ENCODE measurements around the gene MTFP1.

Gene MTFP1

DNA sequence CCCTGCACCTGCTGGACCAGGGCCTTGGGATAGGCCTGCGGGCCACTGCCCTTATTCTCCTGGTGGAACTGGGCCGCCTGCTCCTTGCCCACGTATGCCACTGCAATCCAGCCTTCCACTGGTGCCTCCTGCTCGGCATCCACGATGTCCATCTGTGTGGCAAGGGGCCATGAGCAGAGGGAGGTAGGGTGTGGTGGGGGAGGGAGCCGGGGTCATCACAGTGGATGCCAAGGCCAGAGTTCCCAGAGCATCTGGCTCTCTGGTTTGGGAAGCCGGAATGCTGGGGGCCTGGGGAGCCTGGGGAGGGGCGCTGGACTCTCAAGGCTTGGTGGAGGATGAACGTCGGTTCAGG is 39.0 kb upstream of the MTFP1 start:
- peak overlapping the region; percentile 50 for H3K4me3 ChIP-seq (ENCODE audit: low read depth, low read length)
- in situ Hi-C loops (cut with HindIII; ENCODE audit: low sequenced_read_pairs), result no loop called here
- TF ChIP-seq, protein P1, sequence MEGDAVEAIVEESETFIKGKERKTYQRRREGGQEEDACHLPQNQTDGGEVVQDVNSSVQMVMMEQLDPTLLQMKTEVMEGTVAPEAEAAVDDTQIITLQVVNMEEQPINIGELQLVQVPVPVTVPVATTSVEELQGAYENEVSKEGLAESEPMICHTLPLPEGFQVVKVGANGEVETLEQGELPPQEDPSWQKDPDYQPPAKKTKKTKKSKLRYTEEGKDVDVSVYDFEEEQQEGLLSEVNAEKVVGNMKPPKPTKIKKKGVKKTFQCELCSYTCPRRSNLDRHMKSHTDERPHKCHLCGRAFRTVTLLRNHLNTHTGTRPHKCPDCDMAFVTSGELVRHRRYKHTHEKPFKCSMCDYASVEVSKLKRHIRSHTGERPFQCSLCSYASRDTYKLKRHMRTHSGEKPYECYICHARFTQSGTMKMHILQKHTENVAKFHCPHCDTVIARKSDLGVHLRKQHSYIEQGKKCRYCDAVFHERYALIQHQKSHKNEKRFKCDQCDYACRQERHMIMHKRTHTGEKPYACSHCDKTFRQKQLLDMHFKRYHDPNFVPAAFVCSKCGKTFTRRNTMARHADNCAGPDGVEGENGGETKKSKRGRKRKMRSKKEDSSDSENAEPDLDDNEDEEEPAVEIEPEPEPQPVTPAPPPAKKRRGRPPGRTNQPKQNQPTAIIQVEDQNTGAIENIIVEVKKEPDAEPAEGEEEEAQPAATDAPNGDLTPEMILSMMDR (IDR thresholded peaks at IDR 0.05; ENCODE audit: low read depth, low read length, missing control alignments), result no peak
- DNase-seq (ENCODE audit: low read depth), result no peak

- H3K4me3 ChIP-seq (ENCODE audit: low read depth, low read length), result peak within 1 kb of the TSS; percentile 50
- TF ChIP-seq, protein P1 (IDR thresholded peaks at IDR 0.05; ENCODE audit: low read depth, low read length, missing control alignments), result peak; percentile 72
- in situ Hi-C loops (cut with HindIII; ENCODE audit: low sequenced_read_pairs), result no loop called here
- DNase-seq (ENCODE audit: low read depth), result peak; percentile 35
Measured at GRCh38 chr22:30386960-30387827, 38.4 kb upstream of the MTFP1 start, which contains the start of gene RNF215. Gene RNF215, minus strand, starts transcription at chr22:30387411. Its CDS starts 98 bp downstream, at chr22:30387313.

DNA sequence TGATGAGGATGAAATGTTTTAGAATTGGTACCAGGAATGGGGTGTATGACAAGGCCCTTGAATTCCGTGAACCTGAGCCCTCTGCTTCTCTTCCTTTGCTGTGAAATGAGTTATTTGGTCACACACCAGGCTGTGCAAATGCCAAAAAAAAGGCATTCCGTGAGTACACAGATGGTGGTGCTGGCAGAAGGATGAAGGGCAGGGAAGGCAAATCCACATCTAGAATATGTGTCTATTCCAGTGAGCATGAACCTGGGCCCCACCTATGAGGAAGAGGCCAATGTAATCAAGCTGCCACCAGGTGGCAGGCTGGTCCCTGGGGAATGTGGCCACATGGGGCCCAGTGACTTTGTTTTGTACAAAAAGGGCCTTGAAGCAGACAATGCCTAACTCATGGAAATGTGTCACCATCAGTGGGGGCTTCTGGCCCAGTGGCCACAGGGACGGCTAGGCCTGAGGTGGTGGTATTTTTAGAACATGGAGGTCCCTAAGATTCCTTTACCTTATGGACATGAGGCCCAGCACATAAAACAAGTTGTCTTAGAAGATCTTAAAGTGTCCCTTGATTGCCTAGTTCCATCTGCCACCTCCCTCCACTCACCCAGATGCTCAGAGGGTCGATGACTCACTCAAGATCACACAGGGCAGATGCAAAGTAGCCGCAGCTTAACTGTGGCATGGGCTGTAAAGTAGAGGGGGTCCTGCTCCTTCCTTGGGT is 34.4 kb upstream of the MTFP1 start:
- TF ChIP-seq, protein P1 (IDR thresholded peaks at IDR 0.05; ENCODE audit: low read depth, low read length, missing control alignments), result peak; percentile 74
- in situ Hi-C loops (cut with HindIII; ENCODE audit: low sequenced_read_pairs), result no loop called here
- no peak overlapping the region for H3K4me3 ChIP-seq (ENCODE audit: low read depth, low read length)
- peak; percentile 31 for DNase-seq (ENCODE audit: low read depth)

- in situ Hi-C loops (cut with HindIII; ENCODE audit: low sequenced_read_pairs), result no loop called here
Measured at GRCh38 chr22:30392661-30393321, 32.8 kb upstream of the MTFP1 start.

DNA sequence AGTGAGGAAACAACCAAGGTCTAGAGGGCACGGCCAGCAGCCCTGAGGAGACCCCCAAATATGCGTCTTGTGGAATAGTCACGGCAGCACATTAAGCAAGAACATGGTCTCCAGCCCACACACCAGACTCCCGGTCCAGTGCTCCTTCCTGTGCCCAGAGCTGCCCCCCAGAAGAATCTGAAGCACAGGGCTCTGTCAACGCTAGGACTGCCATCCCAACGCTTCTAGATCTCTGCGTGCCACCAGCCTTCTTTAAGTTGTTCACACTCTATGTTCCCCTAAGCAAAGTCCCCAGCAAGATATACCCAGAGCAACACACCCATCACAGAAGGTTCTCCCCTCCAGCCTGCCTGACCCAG is 32.3 kb upstream of the MTFP1 start:
- no peak for DNase-seq (ENCODE audit: low read depth)
- no peak overlapping the region for H3K4me3 ChIP-seq (ENCODE audit: low read depth, low read length)
- in situ Hi-C loops (cut with HindIII; ENCODE audit: low sequenced_read_pairs), result no loop called here
- TF ChIP-seq, protein P1 (IDR thresholded peaks at IDR 0.05; ENCODE audit: low read depth, low read length, missing control alignments), result no peak

More at GRCh38 chr22:30392661-30393321, 32.8 kb upstream of the MTFP1 start:
- no peak overlapping the region for H3K4me3 ChIP-seq (ENCODE audit: low read depth, low read length)
- TF ChIP-seq, protein P1 (IDR thresholded peaks at IDR 0.05; ENCODE audit: low read depth, low read length, missing control alignments), result no peak
- no peak for DNase-seq (ENCODE audit: low read depth)

- TF ChIP-seq, protein P1 (IDR thresholded peaks at IDR 0.05; ENCODE audit: low read depth, low read length, missing control alignments), result no peak
- DNase-seq (ENCODE audit: low read depth), result no peak
- H3K4me3 ChIP-seq (ENCODE audit: low read depth, low read length), result no peak overlapping the region
- in situ Hi-C loops (cut with HindIII; ENCODE audit: low sequenced_read_pairs), result no loop called here
Measured at GRCh38 chr22:30393885-30394284, 31.7 kb upstream of the MTFP1 start.

Measured in astrocyte of the cerebellum (primary cell).